Purkinje cell (primary cell): ENCODE measurements around the gene CCL7. TPM values are rescaled to one million over a fixed set of nuclear protein-coding genes. Genes with fewer than 3 reads are reported as not detected.

ENCODE experiments used
- polyA plus RNA-seq: library from polyadenylated mRNA; unstranded; fragments of >200 nt; fragmentation: Nextera tagmentation; gene quantifications from 2 replicates; pipeline ENCODE4 v1.2.1, GENCODE V29; 2014

The CCL7 gene
- polyA plus RNA-seq: not detected in 2 replicates

GRCh38 chr17:34269969-34270368 is at the start of gene CCL7:
Gene CCL7 (plus strand): TSS chr17:34270221. CDS start chr17:34270291, 70 bp downstream.

GRCh38 chr17:34254651-34255380 is 15.2 kb upstream of the CCL7 start, which contains the start of gene CCL2:
Gene CCL2 (plus strand): TSS chr17:34255285. CDS start chr17:34255350, 65 bp downstream.

GRCh38 chr17:34285286-34285792 is 15.3 kb downstream of the CCL7 start, which contains the start of gene CCL11:
Gene CCL11 (plus strand): TSS chr17:34285742. CDS start chr17:34285809, 67 bp downstream.

GRCh38 chr17:34319039-34319483 is 49.0 kb downstream of the CCL7 start, which contains the start of gene CCL8:
Gene CCL8 (plus strand): TSS chr17:34319435. CDS start chr17:34319502, 67 bp downstream.

Other genes starting within 250 kb of the CCL7 start
- gene CCL2, start 14.9 kb upstream of the CCL7 start, polyA plus RNA-seq: 2.6 TPM in 1 of 2 replicates, not detected in the other
- gene CCL11, start 15.5 kb downstream of the CCL7 start, polyA plus RNA-seq: not detected in 2 replicates
- not detected in 2 replicates for gene CCL8, start 49.2 kb downstream of the CCL7 start, polyA plus RNA-seq
- not detected in 2 replicates for gene CCL13, start 86.3 kb downstream of the CCL7 start, polyA plus RNA-seq
- not detected in 2 replicates for gene CCL1, start 93.0 kb downstream of the CCL7 start, polyA plus RNA-seq